NOMO-1 treated with dmso at 0.1 percent for 144 hours (cell line): ENCODE measurements around the gene MTF2.

Source experiments
- DNase-seq: peaks from one replicate; lab custom pipeline; 2025; ENCODE audit not compliant: unreplicated experiment; lab: John Stamatoyannopoulos, UW

Gene MTF2

GRCh38 chr1:93082313-93082712 lies 3.2 kb downstream of the MTF2 start:
- DNase-seq: no peak

GRCh38 chr1:93083979-93084378 lies 4.9 kb downstream of the MTF2 start:
- no peak for DNase-seq

GRCh38 chr1:93087532-93087931 lies 8.4 kb downstream of the MTF2 start:
- no peak for DNase-seq

GRCh38 chr1:93093332-93094006 lies 14.4 kb downstream of the MTF2 start:
- no peak for DNase-seq

GRCh38 chr1:93095804-93096585 lies 16.9 kb downstream of the MTF2 start:
- DNase-seq: no peak

- no peak for DNase-seq
Measured at GRCh38 chr1:93102142-93102541, 23.1 kb downstream of the MTF2 start.

GRCh38 chr1:93106226-93106625 lies 27.1 kb downstream of the MTF2 start:
- no peak for DNase-seq

- DNase-seq: no peak
Measured at GRCh38 chr1:93107395-93107794, 28.3 kb downstream of the MTF2 start.

- DNase-seq: no peak
Measured at GRCh38 chr1:93108335-93108734, 29.3 kb downstream of the MTF2 start.

GRCh38 chr1:93109578-93109977 lies 30.5 kb downstream of the MTF2 start:
- DNase-seq: no peak

- no peak for DNase-seq
Measured at GRCh38 chr1:93111065-93111464, 32.0 kb downstream of the MTF2 start.

GRCh38 chr1:93111561-93111960 lies 32.5 kb downstream of the MTF2 start:
- DNase-seq: no peak

- no peak for DNase-seq
Measured at GRCh38 chr1:93113127-93113526, 34.0 kb downstream of the MTF2 start.

GRCh38 chr1:93114391-93114790 lies 35.3 kb downstream of the MTF2 start:
- no peak for DNase-seq

- no peak for DNase-seq
Measured at GRCh38 chr1:93120614-93121013, 41.5 kb downstream of the MTF2 start.

GRCh38 chr1:93123201-93123783 lies 44.2 kb downstream of the MTF2 start:
- DNase-seq: no peak

GRCh38 chr1:93124556-93125355 lies 45.7 kb downstream of the MTF2 start:
- DNase-seq: no peak

GRCh38 chr1:93129507-93130099 lies 50.5 kb downstream of the MTF2 start:
- DNase-seq: no peak

GRCh38 chr1:93132638-93133037 lies 53.6 kb downstream of the MTF2 start:
- no peak for DNase-seq

GRCh38 chr1:93136445-93136844 lies 57.4 kb downstream of the MTF2 start:
- DNase-seq: no peak
